ENCODE measurements around the gene WWTR1. TPM values are rescaled to one million over a fixed set of nuclear protein-coding genes. Genes with fewer than 3 reads are reported as not detected.

WWTR1 gene
- total and polyA plus RNA-seq, 2 donors (not counting 3 experiments of a cell fraction or from before 2014, with no cell fraction given) = 210 to 341 TPM

DNA sequence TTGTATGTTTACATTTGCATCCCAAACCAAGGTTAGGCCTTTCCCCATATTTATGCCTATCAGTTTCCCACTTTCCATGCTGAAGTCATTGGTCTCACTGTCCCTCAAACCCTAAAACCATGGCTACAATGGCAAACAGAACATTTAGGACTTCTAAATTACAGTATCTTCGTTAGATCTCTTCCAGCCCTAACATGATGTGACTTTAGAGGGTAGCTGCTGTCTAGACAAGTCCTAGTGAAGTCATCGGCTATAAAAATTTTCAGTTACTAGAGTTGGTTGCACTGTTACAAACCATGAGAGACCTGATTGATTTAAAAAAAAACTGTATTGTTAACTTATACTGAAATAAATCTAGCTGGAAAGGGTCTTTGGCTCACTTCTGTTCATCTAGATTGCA is 128.7 kb downstream of the WWTR1 start:
- intact Hi-C loops (cut with micrococcal nuclease) (loop anchor here (2.0 kb wide), 1 partner anchor 40 kb away; no protein-coding TSS in a partner anchor), dilution Hi-C loops (cut with MboI; ENCODE audit: extremely low pct_ligation_motif_present, low sequenced_read_pairs) (no loop called here)
- Histone ChIP-seq H3K27me3 (ENCODE audit: control insufficient read depth in 2 of 2, insufficient read depth in 2 of 2, low read length in 2 of 2) (no peaks in the 10 kb centered on the region), H3K9me1 (replicated peaks; ENCODE audit: control insufficient read depth, extremely low read depth, insufficient read depth, low read length) (no peaks in the 10 kb centered on the region), H3K4me2 (ENCODE audit: insufficient read depth, low read length) (peak overlapping the region; percentile 23), H3K27ac (ENCODE audit: insufficient read depth, low read depth, low read length) (peak overlapping the region; percentile 62), H3K9ac (replicated peaks; ENCODE audit: extremely low read depth, insufficient read depth, low read length) (no peak overlapping the region), H4K20me1 (replicated peaks; ENCODE audit: control insufficient read depth, extremely low read depth, insufficient read depth, low read length) (no peaks in the 10 kb centered on the region), H3K79me2 (ENCODE audit: control insufficient read depth, insufficient read depth, low read length) (peaks cover 76% of the 10 kb centered on the region), H3K4me3 (replicated peaks in 1 of 3; ENCODE audit: insufficient read depth in 1 of 3, low read depth in 1 of 3, low read length in 3 of 3) (no peak overlapping the region), H2AFZ (ENCODE audit: low read depth, low read length) (no peak overlapping the region), H3K36me3 (ENCODE audit: control insufficient read depth in 2 of 2, extremely low read depth in 1 of 2, insufficient read depth in 2 of 2, low read length in 2 of 2) (peaks cover 18 to 22% of the 10 kb centered on the region in 2 experiments), H3K9me3 (replicated peaks; ENCODE audit: control insufficient read depth, insufficient read depth, low read length) (no peaks in the 10 kb centered on the region), H3K4me1 (ENCODE audit: control insufficient read depth, extremely low read depth, insufficient read depth, low read length) (peaks cover 55% of the 10 kb centered on the region)
- FAIRE-seq (no peak), DNase-seq (ENCODE audit: low read depth, low spot score) (no peak)
- ChIA-PET CTCF (interaction anchor here (1.0 kb wide), 1 partner anchor 242 kb away, joined by 3 read pairs; no protein-coding TSS in a partner anchor), POLR2A (no interaction called here)
- BruUV-seq (replicated peaks) = no TSS peak
- TF ChIP-seq MYC (IDR thresholded peaks at IDR 0.05; ENCODE audit: low read depth, low read length) (no peak), GATA2 (IDR thresholded peaks at IDR 0.05; ENCODE audit: insufficient read depth, insufficient read length, low read depth, low read length) (no peak), POLR2A (IDR thresholded peaks at IDR 0.05; ENCODE audit: low read depth, low read length) (no peak), JUN (IDR thresholded peaks at IDR 0.05; ENCODE audit: borderline replicate concordance, insufficient read depth, insufficient read length, low read depth) (no peak), FOS (IDR thresholded peaks at IDR 0.05; ENCODE audit: borderline replicate concordance, insufficient read depth, low read length) (no peak), POLR2AphosphoS5 (IDR thresholded peaks at IDR 0.05; ENCODE audit: insufficient read depth, low read depth, low read length) (no peak), EZH2 (IDR thresholded peaks at IDR 0.05; ENCODE audit: borderline replicate concordance, low read depth, low read length, severe bottlenecking) (no peak)
- TF ChIP-seq, protein P1, sequence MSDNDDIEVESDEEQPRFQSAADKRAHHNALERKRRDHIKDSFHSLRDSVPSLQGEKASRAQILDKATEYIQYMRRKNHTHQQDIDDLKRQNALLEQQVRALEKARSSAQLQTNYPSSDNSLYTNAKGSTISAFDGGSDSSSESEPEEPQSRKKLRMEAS (IDR thresholded peaks at IDR 0.05; ENCODE audit: insufficient read depth, insufficient read length) = no peak
- TF ChIP-seq, protein P2, sequence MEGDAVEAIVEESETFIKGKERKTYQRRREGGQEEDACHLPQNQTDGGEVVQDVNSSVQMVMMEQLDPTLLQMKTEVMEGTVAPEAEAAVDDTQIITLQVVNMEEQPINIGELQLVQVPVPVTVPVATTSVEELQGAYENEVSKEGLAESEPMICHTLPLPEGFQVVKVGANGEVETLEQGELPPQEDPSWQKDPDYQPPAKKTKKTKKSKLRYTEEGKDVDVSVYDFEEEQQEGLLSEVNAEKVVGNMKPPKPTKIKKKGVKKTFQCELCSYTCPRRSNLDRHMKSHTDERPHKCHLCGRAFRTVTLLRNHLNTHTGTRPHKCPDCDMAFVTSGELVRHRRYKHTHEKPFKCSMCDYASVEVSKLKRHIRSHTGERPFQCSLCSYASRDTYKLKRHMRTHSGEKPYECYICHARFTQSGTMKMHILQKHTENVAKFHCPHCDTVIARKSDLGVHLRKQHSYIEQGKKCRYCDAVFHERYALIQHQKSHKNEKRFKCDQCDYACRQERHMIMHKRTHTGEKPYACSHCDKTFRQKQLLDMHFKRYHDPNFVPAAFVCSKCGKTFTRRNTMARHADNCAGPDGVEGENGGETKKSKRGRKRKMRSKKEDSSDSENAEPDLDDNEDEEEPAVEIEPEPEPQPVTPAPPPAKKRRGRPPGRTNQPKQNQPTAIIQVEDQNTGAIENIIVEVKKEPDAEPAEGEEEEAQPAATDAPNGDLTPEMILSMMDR (IDR thresholded peaks at IDR 0.05; ENCODE audit: extremely low read depth in 1 of 2, insufficient read depth in 1 of 2, low read depth in 1 of 2, low read length in 2 of 2) = no peak
